Vagina (tissue), 2 donors: Measurements from ENCODE around the gene DDR2.

Experiments
- CTCF ChIP-seq, 3 experiments: fragments of 450-650 bp in 2 of 3; fragments of 200-600 bp in 1 of 3; sonication (generic) in 1 of 3; IDR thresholded peaks; one replicate each; pipeline ENCODE4 v1.5.1; 2017 to 2019; ENCODE audit warnings: antibody characterized with exemption in 3 of 3, mild to moderate bottlenecking in 2 of 3, moderate library complexity in 2 of 3
- POLR2A ChIP-seq, 2 donors: fragments of 450-650 bp; IDR thresholded peaks; one replicate each; pipeline ENCODE4 v1.6.1; 2017; ENCODE audit warnings: antibody characterized with exemption in 2 of 2, mild to moderate bottlenecking in 2 of 2, moderate library complexity in 2 of 2
- POLR2AphosphoS5 ChIP-seq, 2 donors: sonication (generic); formaldehyde crosslinking; IDR thresholded peaks; one replicate each; pipeline ENCODE4 v1.9.0; 2017; ENCODE audit warnings: antibody characterized with exemption in 2 of 2, mild to moderate bottlenecking in 2 of 2, low read depth in 1 of 2; ENCODE audit not compliant: insufficient read depth in 1 of 2

GRCh38 chr1:162599451-162599850 is 32.8 kb upstream of the DDR2 start:
- TF ChIP-seq POLR2A (IDR thresholded peaks at IDR 0.05) (no peak), CTCF (IDR thresholded peaks at IDR 0.05) (no peak), POLR2AphosphoS5 (IDR thresholded peaks at IDR 0.05; ENCODE audit: insufficient read depth in 1 of 2, low read depth in 1 of 2) (no peak)
